ENCODE results near the gene KRR1. TPM values are rescaled to one million over a fixed set of nuclear protein-coding genes. Genes with fewer than 3 reads are reported as not detected.

The KRR1 gene
- total RNA-seq, 1 experiment from 2014 or later: 114 TPM

DNA sequence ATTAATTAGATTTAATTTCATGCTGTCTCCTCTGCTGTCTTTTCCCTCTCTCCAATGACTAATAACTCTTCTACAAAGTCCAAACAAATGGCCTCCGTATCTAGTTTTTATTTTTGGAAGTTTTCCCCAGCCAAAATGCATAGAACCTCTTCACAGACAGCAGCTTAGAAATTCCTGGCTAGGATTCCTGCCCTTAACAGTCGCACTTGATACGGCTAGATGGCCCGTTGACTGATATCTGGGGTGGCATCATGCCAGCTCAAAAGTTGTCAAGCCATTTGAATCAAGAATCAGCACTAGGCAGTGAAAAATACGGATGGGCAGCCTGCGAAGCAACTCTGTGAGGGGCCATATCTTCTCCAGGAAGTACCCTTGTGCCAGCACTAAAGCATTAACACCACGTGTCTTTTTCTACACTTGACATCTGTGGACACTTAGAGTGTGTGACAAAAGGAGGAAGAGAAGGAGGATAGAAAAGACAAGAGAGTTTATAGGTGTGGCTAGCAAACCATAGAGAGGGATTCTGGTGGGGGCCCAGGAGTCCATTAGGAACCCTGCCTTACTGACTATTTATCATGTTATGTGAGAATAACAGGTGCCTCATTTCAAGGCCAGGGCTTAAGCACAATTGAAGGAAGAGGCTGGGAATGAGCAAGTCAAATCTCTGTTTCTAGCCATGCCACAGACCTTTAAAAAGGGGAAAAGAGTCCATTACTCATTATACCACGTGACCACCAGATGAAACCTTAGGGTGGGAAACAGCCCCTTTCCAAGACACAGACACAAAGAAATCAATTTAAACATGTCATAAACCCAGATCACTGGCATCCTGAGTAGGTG is 39.2 kb upstream of the KRR1 start:
- no peaks in the 10 kb centered on the region for H3K9me3 Mint-ChIP-seq (ENCODE audit: low read depth, unreplicated experiment)
- TF ChIP-seq, protein P1, sequence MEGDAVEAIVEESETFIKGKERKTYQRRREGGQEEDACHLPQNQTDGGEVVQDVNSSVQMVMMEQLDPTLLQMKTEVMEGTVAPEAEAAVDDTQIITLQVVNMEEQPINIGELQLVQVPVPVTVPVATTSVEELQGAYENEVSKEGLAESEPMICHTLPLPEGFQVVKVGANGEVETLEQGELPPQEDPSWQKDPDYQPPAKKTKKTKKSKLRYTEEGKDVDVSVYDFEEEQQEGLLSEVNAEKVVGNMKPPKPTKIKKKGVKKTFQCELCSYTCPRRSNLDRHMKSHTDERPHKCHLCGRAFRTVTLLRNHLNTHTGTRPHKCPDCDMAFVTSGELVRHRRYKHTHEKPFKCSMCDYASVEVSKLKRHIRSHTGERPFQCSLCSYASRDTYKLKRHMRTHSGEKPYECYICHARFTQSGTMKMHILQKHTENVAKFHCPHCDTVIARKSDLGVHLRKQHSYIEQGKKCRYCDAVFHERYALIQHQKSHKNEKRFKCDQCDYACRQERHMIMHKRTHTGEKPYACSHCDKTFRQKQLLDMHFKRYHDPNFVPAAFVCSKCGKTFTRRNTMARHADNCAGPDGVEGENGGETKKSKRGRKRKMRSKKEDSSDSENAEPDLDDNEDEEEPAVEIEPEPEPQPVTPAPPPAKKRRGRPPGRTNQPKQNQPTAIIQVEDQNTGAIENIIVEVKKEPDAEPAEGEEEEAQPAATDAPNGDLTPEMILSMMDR (IDR thresholded peaks at IDR 0.05; ENCODE audit: unreplicated experiment): no peak
- no peaks in the 10 kb centered on the region for H3K27me3 Mint-ChIP-seq (ENCODE audit: unreplicated experiment)
- no peak overlapping the region for H3K27ac Mint-ChIP-seq (ENCODE audit: unreplicated experiment)
- peaks cover 43% of the 10 kb centered on the region for H3K4me1 Mint-ChIP-seq (ENCODE audit: low read depth, unreplicated experiment)
- no peak for DNase-seq
- no TSS peak for BruUV-seq (replicated peaks)
- CTCF ChIA-PET: interaction anchor here (0.6 to 1.3 kb wide), 3 partner anchors 22 to 470 kb away, joined by 4 to 6 read pairs (median 4); no protein-coding TSS in a partner anchor
- no peak overlapping the region for H3K4me3 Mint-ChIP-seq (ENCODE audit: low read depth, unreplicated experiment)
- H3K36me3 Mint-ChIP-seq (ENCODE audit: insufficient read depth, unreplicated experiment): no peaks in the 10 kb centered on the region
- intact Hi-C loops (cut with micrococcal nuclease; ENCODE audit: unreplicated experiment): no loop called here

DNA sequence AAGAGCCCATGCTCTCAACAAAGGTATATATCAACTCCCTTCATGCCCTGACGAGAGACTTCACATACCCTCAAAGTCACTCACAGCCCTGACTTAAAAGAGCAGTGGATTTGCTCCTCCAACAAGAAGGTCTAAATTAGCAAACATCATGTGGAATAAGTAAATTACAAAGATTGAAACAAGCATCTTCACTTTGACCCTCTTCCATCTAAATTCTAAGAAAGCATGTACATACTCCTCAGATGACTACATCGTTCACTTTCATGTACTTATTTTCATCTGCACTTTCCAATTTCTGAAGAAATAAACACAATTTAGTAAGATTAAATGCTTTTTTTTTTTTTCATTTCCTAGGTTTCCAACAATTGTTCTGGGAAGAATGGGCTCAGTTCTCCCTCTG is 38.6 kb upstream of the KRR1 start:
- Mint-ChIP-seq H3K27me3 (ENCODE audit: unreplicated experiment) (no peaks in the 10 kb centered on the region), H3K4me3 (ENCODE audit: low read depth, unreplicated experiment) (no peak overlapping the region), H3K27ac (ENCODE audit: unreplicated experiment) (no peak overlapping the region), H3K36me3 (ENCODE audit: insufficient read depth, unreplicated experiment) (no peaks in the 10 kb centered on the region), H3K4me1 (ENCODE audit: low read depth, unreplicated experiment) (peaks cover 43% of the 10 kb centered on the region), H3K9me3 (ENCODE audit: low read depth, unreplicated experiment) (no peaks in the 10 kb centered on the region)
- TF ChIP-seq, protein P1 (IDR thresholded peaks at IDR 0.05; ENCODE audit: unreplicated experiment): no peak
- CTCF ChIA-PET: interaction anchor here (1.3 kb wide), 1 partner anchor 22 kb away, joined by 4 read pairs; no protein-coding TSS in a partner anchor
- intact Hi-C loops (cut with micrococcal nuclease; ENCODE audit: unreplicated experiment): no loop called here
- no TSS peak for BruUV-seq (replicated peaks)
- DNase-seq: no peak

DNA sequence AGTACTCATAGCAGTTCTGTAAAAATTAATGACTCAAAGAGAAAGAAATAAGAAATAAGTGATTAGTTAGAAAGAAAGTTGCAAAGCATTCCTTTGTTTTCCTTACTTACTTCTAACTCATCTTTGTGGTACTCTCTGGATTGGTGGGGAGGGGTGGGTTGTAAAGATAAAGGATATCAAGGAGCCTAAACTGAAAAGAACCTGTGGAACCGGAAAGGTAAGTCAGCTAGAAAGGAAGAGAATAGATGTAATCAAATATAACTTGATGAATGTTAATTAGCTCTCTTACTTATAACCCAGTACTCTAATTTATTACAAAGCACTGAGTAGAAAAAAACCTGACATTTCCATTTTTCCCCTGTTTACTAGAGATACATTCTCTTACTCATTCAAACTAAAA is 37.5 kb upstream of the KRR1 start:
- Mint-ChIP-seq H3K27me3 (ENCODE audit: unreplicated experiment) (no peaks in the 10 kb centered on the region), H3K9me3 (ENCODE audit: low read depth, unreplicated experiment) (no peaks in the 10 kb centered on the region), H3K27ac (ENCODE audit: unreplicated experiment) (no peak overlapping the region), H3K4me1 (ENCODE audit: low read depth, unreplicated experiment) (peaks cover 32% of the 10 kb centered on the region), H3K4me3 (ENCODE audit: low read depth, unreplicated experiment) (no peak overlapping the region), H3K36me3 (ENCODE audit: insufficient read depth, unreplicated experiment) (no peaks in the 10 kb centered on the region)
- DNase-seq: no peak
- intact Hi-C loops (cut with micrococcal nuclease; ENCODE audit: unreplicated experiment): no loop called here
- BruUV-seq (replicated peaks): no TSS peak
- TF ChIP-seq, protein P1 (IDR thresholded peaks at IDR 0.05; ENCODE audit: unreplicated experiment): no peak
- CTCF ChIA-PET: interaction anchor here (0.6 kb wide), 1 partner anchor 321 kb away, joined by 4 read pairs; no protein-coding TSS in a partner anchor

DNA sequence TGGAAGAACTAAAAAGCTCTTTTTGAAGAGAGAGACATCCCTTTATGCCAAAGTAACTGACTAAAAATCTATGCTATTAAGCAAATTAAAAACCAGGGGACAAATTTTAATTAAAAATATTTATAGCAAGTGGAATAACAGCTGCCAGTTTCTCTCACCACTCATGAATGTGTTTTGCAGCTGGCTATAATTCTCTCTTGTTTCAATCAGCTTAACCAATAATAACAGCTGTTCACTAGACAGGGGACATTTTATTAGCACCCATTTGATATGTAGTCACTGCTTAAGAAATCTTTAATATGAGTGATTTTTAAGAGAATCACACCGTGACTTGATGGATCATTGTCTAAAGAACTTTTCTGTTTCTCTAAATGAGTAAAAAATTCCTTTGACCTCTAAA is 34.2 kb upstream of the KRR1 start:
- Mint-ChIP-seq H3K36me3 (ENCODE audit: insufficient read depth, unreplicated experiment) (no peaks in the 10 kb centered on the region), H3K27ac (ENCODE audit: unreplicated experiment) (no peak overlapping the region), H3K9me3 (ENCODE audit: low read depth, unreplicated experiment) (no peaks in the 10 kb centered on the region), H3K4me1 (ENCODE audit: low read depth, unreplicated experiment) (peaks cover 9% of the 10 kb centered on the region), H3K27me3 (ENCODE audit: unreplicated experiment) (no peaks in the 10 kb centered on the region), H3K4me3 (ENCODE audit: low read depth, unreplicated experiment) (no peak overlapping the region)
- intact Hi-C loops (cut with micrococcal nuclease; ENCODE audit: unreplicated experiment): no loop called here
- no peak for DNase-seq
- TF ChIP-seq, protein P1 (IDR thresholded peaks at IDR 0.05; ENCODE audit: unreplicated experiment): no peak
- BruUV-seq (replicated peaks): no TSS peak
- CTCF ChIA-PET: interaction anchor here (1.1 kb wide), 1 partner anchor 445 kb away, joined by 4 read pairs; no protein-coding TSS in a partner anchor
